SK-N-SH (cell line): ENCODE results near the gene SLC12A7.

ENCODE experiments used
- CTCF ChIP-seq: fragments of 200-600 bp; sonication (generic); IDR thresholded peaks from 2 replicates; pipeline ENCODE4 v1.6.1; 2017; ENCODE audit warnings: antibody characterized with exemption, mild to moderate bottlenecking, moderate library complexity
- EP300 ChIP-seq, 2 experiments: IDR thresholded peaks; 2 replicates each; pipeline versions ENCODE4 v1.4.0 to v1.6.1; 2012; ENCODE audit warnings: borderline replicate concordance in 1 of 2, low read depth in 1 of 2, low read length in 1 of 2
- GABPA ChIP-seq: IDR thresholded peaks from 2 replicates; pipeline ENCODE4 v1.4.0; 2012; ENCODE audit warnings: low read depth, mild to moderate bottlenecking
- MAX ChIP-seq: IDR thresholded peaks from 2 replicates; pipeline ENCODE4 v1.4.0; 2012; ENCODE audit warnings: low read depth
- MXI1 ChIP-seq: IDR thresholded peaks from 2 replicates; pipeline ENCODE4 v1.6.1; 2012; ENCODE audit warnings: mild to moderate bottlenecking, low read depth, low read length, improper control_type of control experiment
- POLR2AphosphoS5 ChIP-seq: IDR thresholded peaks from 2 replicates; pipeline ENCODE4 v1.6.1; 2012; ENCODE audit warnings: low read depth, low read length
- RCOR1 ChIP-seq: fragments of 150-350 bp; IDR thresholded peaks from 2 replicates; pipeline ENCODE4 v1.6.1; 2017; ENCODE audit warnings: antibody characterized with exemption, low read length
- REST ChIP-seq: IDR thresholded peaks from 2 replicates; pipeline ENCODE4 v1.6.1; 2012; ENCODE audit warnings: mild to moderate bottlenecking, low read depth, low read length, moderate library complexity
- SIN3A ChIP-seq: IDR thresholded peaks from 2 replicates; pipeline ENCODE4 v1.6.1; 2012; ENCODE audit warnings: low read depth, mild to moderate bottlenecking, low read length, moderate library complexity, borderline replicate concordance
- SMC3 ChIP-seq: IDR thresholded peaks from 2 replicates; pipeline ENCODE4 v1.6.1; 2012; ENCODE audit warnings: low read depth, low read length, improper control_type of control experiment
- YY1 ChIP-seq: IDR thresholded peaks from 2 replicates; pipeline ENCODE4 v1.4.0; 2012; ENCODE audit warnings: low read depth, mild to moderate bottlenecking
- TF ChIP-seq, protein P1 (sequence below): IDR thresholded peaks from 2 replicates; pipeline ENCODE4 v1.4.0; 2012; ENCODE audit warnings: low read depth, borderline replicate concordance
- TF ChIP-seq, protein P2 (sequence below): IDR thresholded peaks from 2 replicates; pipeline ENCODE4 v1.4.0; 2012; ENCODE audit warnings: low read depth, borderline replicate concordance

DNA sequence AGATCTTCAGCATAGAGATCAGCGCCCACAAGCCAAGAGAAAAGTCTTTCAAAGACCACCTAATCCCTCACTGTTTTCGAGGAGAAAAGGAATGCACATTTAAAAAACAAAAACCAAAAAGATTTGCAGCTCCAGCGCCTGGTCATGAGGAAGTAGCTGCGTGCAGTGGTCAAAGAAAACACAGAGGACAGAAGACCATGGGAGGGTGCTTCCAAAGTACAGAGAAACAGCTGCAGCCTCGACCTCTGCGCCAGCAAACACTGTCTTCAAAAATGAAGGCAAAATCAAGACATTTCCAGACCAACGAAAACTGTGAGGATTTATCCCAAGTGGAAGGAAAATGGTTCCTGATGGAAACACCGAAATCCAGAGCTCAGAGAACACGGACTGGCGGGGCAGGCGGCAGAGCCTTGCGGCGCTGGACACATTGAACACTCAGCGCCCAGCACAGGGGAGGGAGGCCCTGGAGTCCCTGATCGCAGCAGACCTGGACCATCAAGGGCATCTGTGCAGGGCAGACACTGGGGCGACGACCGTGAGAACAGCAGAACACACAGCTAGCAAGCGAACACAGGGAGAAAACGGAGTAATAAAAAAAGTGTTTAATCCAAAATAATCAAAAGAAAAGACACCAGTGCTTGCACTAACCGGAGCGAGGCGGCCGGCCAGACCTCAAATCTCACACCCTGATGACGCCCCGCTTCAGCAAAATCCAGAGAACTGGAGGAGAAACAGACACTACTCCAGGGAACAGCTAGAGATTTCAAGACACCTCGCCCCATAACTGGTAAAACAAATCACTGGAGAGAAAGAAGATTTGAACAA is 12.6 kb upstream of the SLC12A7 start:
- TF ChIP-seq EP300 (IDR thresholded peaks at IDR 0.05; ENCODE audit: borderline replicate concordance in 1 of 2, low read depth in 1 of 2, low read length in 1 of 2) (no peak), CTCF (no peak), YY1 (no peak), REST (no peak), SMC3 (no peak), RCOR1 (no peak), MXI1 (no peak), SIN3A (no peak), GABPA (no peak), MAX (no peak), POLR2AphosphoS5 (no peak)
- TF ChIP-seq, protein P1, sequence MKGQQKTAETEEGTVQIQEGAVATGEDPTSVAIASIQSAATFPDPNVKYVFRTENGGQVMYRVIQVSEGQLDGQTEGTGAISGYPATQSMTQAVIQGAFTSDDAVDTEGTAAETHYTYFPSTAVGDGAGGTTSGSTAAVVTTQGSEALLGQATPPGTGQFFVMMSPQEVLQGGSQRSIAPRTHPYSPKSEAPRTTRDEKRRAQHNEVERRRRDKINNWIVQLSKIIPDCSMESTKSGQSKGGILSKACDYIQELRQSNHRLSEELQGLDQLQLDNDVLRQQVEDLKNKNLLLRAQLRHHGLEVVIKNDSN = no peak
- TF ChIP-seq, protein P2, sequence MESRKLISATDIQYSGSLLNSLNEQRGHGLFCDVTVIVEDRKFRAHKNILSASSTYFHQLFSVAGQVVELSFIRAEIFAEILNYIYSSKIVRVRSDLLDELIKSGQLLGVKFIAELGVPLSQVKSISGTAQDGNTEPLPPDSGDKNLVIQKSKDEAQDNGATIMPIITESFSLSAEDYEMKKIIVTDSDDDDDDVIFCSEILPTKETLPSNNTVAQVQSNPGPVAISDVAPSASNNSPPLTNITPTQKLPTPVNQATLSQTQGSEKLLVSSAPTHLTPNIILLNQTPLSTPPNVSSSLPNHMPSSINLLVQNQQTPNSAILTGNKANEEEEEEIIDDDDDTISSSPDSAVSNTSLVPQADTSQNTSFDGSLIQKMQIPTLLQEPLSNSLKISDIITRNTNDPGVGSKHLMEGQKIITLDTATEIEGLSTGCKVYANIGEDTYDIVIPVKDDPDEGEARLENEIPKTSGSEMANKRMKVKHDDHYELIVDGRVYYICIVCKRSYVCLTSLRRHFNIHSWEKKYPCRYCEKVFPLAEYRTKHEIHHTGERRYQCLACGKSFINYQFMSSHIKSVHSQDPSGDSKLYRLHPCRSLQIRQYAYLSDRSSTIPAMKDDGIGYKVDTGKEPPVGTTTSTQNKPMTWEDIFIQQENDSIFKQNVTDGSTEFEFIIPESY = no peak
